Colonic mucosa (tissue), 4 donors: ENCODE measurements around the gene CEP192. TPM values are rescaled to one million over a fixed set of nuclear protein-coding genes. Genes with fewer than 3 reads are reported as not detected.

Experiments used
- DNase-seq: peaks from one replicate; pipeline ENCODE4 v3.0.0-alpha.2; 2020
- H3K27ac ChIP-seq: fragments of 200-600 bp; one replicate; pipeline ENCODE4 v1.8.0; 2021
- H3K27me3 ChIP-seq: fragments of 200-600 bp; one replicate; pipeline ENCODE4 v1.8.0; 2021
- H3K36me3 ChIP-seq: fragments of 200-600 bp; one replicate; pipeline ENCODE4 v1.8.0; 2021
- H3K4me1 ChIP-seq: fragments of 200-600 bp; one replicate; pipeline ENCODE4 v1.8.0; 2021; ENCODE audit warnings: mild to moderate bottlenecking
- H3K4me3 ChIP-seq: fragments of 200-600 bp; one replicate; pipeline ENCODE4 v1.8.0; 2021
- H3K9ac ChIP-seq, 2 donors: one replicate each; pipeline ENCODE4 v1.7.0; 2013; ENCODE audit warnings: control low read depth in 2 of 2, low read depth in 2 of 2, low read length in 2 of 2
- H3K9me3 ChIP-seq: fragments of 200-600 bp; one replicate; pipeline ENCODE4 v1.8.0; 2021
- intact Hi-C: fragments of 100-400 bp; cut with DNase I; formaldehyde crosslinking; loops from one replicate; pipeline ENCODE4 v1.14.1; 2022
- total RNA-seq, 2 donors: library from RNA; stranded (reverse); fragmentation: NEBNext Ultra II Directional in 1 of 2; extraction: Animal tissue kit (Norgen Biotek cat#: 25700) in 1 of 2; gene quantifications; one replicate each; pipeline ENCODE4 v1.2.1, GENCODE V29; 2021
- TF ChIP-seq, protein P1 (sequence below): fragments of 200-600 bp; IDR thresholded peaks from one replicate; pipeline ENCODE4 v1.8.0; 2022; ENCODE audit warnings: antibody characterized with exemption, mild to moderate bottlenecking
- donor health status: healthy.
- donor health status: DM: no; HTN: no; CAD: no.
- donor health status: DM: no; HTN: no; CAD: no.

The CEP192 gene
- total RNA-seq, 2 donors from 2014 or later: 23.7 to 26.9 TPM

DNA sequence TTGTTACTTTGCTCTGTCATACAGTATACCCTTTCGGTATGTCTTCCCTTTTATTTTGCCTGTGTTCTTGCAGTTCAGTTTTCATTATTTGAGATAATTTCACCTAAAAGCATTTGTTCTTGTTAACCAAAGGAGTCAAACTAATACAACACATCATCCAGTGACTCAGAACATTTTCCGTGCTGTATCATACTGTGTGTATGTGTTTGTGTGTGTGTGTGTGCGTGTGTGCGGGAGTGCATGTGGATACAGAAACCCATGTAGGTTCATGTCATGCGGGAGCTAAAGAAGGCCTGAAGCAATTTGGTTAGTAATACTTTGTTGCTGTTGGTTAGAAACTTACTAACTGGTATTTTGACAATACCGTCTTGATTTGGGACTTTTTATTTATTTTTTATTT lies 60.0 kb downstream of the CEP192 start:
- intact Hi-C loops: no loop called here
- no peak overlapping the region for H3K27ac ChIP-seq
- no peak for DNase-seq
- no peaks in the 10 kb centered on the region for H3K27me3 ChIP-seq
- H3K4me3 ChIP-seq: no peak overlapping the region
- no peaks in the 10 kb centered on the region for H3K9me3 ChIP-seq
- TF ChIP-seq, protein P1, sequence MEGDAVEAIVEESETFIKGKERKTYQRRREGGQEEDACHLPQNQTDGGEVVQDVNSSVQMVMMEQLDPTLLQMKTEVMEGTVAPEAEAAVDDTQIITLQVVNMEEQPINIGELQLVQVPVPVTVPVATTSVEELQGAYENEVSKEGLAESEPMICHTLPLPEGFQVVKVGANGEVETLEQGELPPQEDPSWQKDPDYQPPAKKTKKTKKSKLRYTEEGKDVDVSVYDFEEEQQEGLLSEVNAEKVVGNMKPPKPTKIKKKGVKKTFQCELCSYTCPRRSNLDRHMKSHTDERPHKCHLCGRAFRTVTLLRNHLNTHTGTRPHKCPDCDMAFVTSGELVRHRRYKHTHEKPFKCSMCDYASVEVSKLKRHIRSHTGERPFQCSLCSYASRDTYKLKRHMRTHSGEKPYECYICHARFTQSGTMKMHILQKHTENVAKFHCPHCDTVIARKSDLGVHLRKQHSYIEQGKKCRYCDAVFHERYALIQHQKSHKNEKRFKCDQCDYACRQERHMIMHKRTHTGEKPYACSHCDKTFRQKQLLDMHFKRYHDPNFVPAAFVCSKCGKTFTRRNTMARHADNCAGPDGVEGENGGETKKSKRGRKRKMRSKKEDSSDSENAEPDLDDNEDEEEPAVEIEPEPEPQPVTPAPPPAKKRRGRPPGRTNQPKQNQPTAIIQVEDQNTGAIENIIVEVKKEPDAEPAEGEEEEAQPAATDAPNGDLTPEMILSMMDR: no peak
- H3K4me1 ChIP-seq: no peaks in the 10 kb centered on the region
- no peak overlapping the region for H3K9ac ChIP-seq
- peaks cover 7% of the 10 kb centered on the region for H3K36me3 ChIP-seq

DNA sequence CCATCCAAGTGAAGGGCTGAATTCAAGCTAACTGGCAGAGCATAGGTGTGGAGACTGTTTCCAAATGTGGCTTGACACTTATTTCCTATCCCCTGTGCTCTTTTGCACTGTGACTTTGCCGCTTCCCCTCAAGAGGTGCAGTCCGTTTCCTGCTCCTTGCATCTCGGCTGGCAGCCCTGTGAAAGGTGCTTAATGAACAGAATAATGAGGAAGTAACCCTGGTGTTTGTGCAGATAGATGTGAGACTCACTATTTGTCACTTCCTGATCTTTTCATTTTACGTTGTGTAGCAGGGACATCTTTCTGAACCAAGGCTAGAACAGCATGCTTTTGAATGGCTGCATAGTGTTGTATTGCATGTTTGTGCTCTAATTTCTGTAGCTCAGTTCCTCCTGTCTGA lies 60.8 kb downstream of the CEP192 start:
- intact Hi-C loops: no loop called here
- H3K27ac ChIP-seq: no peak overlapping the region
- peaks cover 13% of the 10 kb centered on the region for H3K36me3 ChIP-seq
- H3K9me3 ChIP-seq: no peaks in the 10 kb centered on the region
- no peak overlapping the region for H3K9ac ChIP-seq
- H3K4me1 ChIP-seq: no peaks in the 10 kb centered on the region
- TF ChIP-seq, protein P1: no peak
- no peak overlapping the region for H3K4me3 ChIP-seq
- no peaks in the 10 kb centered on the region for H3K27me3 ChIP-seq
- no peak for DNase-seq

DNA sequence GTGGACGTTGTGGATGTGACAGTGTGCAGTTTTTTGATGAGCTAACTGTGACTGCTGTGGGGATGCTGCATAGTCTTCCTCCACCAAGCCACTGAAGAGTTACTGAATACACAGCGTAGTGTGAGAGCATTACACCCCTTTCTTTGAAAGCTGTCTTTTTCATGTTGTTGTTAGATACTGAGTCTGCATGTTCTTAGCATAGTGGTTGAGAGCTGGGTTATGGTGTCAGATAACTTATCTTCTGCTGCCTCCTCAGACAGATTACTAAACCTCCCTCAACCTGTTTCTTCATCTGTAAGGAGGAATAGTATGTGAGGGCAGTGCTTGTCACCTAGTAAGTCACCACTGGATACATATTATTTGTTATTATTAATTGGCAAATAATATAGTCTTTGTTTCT lies 63.2 kb downstream of the CEP192 start:
- no peaks in the 10 kb centered on the region for H3K27me3 ChIP-seq
- H3K4me3 ChIP-seq: no peak overlapping the region
- TF ChIP-seq, protein P1: no peak
- no peak for DNase-seq
- H3K9ac ChIP-seq: no peak overlapping the region
- no peaks in the 10 kb centered on the region for H3K9me3 ChIP-seq
- H3K4me1 ChIP-seq: no peaks in the 10 kb centered on the region
- H3K36me3 ChIP-seq: peaks cover 13% of the 10 kb centered on the region
- intact Hi-C loops: no loop called here
- H3K27ac ChIP-seq: no peak overlapping the region

DNA sequence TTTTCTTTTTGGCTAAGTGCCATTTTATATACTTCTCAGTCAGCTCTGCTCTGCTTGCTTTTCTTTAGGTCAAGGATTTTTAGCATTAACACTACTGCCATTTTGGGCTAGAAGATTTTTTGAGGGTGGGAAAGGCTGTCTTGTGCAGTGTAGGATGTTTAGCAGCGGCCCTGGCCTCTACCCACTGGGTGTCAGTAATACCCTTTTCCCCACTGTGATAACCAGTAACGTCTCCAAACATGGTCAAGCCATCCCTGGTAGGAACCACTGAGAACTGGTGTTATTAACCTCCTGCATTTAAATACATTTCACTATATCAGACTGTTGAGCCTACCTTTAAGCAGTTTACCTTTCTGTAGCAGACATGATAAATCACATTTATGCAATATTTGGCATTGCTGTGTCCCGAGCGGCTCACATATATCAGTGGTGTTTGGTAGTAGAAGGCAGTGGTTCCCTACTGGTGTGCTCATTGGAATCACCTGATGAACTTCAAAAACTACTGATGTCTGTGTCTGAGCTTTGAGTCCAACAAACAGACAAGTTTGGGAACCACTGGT lies 70.5 kb downstream of the CEP192 start:
- intact Hi-C loops: no loop called here
- H3K36me3 ChIP-seq: peaks cover under 1% of the 10 kb centered on the region
- no peak overlapping the region for H3K27ac ChIP-seq
- TF ChIP-seq, protein P1: no peak
- H3K9me3 ChIP-seq: no peaks in the 10 kb centered on the region
- no peaks in the 10 kb centered on the region for H3K4me1 ChIP-seq
- no peaks in the 10 kb centered on the region for H3K27me3 ChIP-seq
- no peak overlapping the region for H3K9ac ChIP-seq
- no peak overlapping the region for H3K4me3 ChIP-seq
- DNase-seq: no peak

DNA sequence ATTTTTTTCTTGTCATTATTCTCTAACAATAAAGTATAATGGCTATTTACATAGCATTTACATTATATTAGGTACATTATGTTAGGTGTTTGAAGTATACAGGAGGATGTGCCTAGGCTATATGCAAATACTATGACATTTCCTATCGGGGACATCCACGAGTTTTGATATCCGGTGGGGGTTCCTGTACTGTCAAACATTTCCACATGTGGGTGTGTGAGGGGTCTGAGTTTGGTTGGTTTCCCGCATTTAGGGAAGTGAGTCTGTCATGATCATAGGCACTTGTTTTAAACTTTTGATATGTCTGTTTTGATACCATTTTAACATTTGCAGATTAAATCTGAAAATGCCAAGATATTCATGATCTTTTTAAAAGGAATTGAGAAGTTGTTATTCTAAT lies 76.0 kb downstream of the CEP192 start:
- DNase-seq: no peak
- Histone ChIP-seq H3K27me3 (no peaks in the 10 kb centered on the region), H3K4me1 (no peaks in the 10 kb centered on the region), H3K4me3 (no peak overlapping the region), H3K36me3 (peaks cover 4% of the 10 kb centered on the region), H3K27ac (no peak overlapping the region), H3K9me3 (no peaks in the 10 kb centered on the region), H3K9ac (no peak overlapping the region)
- TF ChIP-seq, protein P1: no peak
- intact Hi-C loops: no loop called here
